Muscle of leg (tissue), 11 donors: ENCODE data around the gene NR1H4. TPM values are rescaled to one million over a fixed set of nuclear protein-coding genes. Genes with fewer than 3 reads are reported as not detected.
A peak's percentile ranks its signal among the peaks of the same experiment; 100 is the strongest.

ENCODE experiments used
- DNase-seq: peaks from one replicate; pipeline ENCODE4 v3.0.0; 2013
- H3K27ac ChIP-seq: one replicate; pipeline ENCODE4 v1.5.1; 2013; ENCODE audit warnings: mild to moderate bottlenecking, low read length, control low read depth
- H3K27me3 ChIP-seq: one replicate; pipeline ENCODE4 v1.6.1; 2013; ENCODE audit warnings: low read length; ENCODE audit not compliant: control insufficient read depth, insufficient read depth
- H3K36me3 ChIP-seq: one replicate; pipeline ENCODE4 v1.6.1; 2013; ENCODE audit warnings: low read length; ENCODE audit not compliant: control insufficient read depth, insufficient read depth
- H3K4me1 ChIP-seq: one replicate; pipeline ENCODE4 v1.6.1; 2013; ENCODE audit warnings: low read length; ENCODE audit not compliant: control insufficient read depth, insufficient read depth
- H3K4me3 ChIP-seq: one replicate; pipeline ENCODE4 v1.5.1; 2013; ENCODE audit warnings: low read length, control low read depth
- H3K9me3 ChIP-seq: replicated peaks from 2 replicates; pipeline ENCODE4 v1.6.1; 2013; ENCODE audit warnings: low read depth, low read length; ENCODE audit not compliant: control insufficient read depth
- WGBS: methylation state at CpG from one replicate; pipeline ENCODE4 v1.1.5; 2013; ENCODE audit warnings: missing lambda C conversion rate; ENCODE audit not compliant: insufficient coverage; 5-methylcytosine and 5-hydroxymethylcytosine counted together
- polyA plus RNA-seq, 8 donors: library from polyadenylated mRNA; unstranded; fragments of 120-200 nt; gene quantifications; one replicate each; pipeline versions ENCODE4 v1.2.1 to v1.2.3, GENCODE V29; 2013; ENCODE audit warnings: inconsistent platforms in 1 of 8, low replicate concordance in 1 of 8; ENCODE audit not compliant: insufficient read length in 8 of 8, insufficient read depth in 1 of 8
- total RNA-seq: library from RNA; stranded (reverse); fragments of 120-200 nt; gene quantifications from one replicate; pipeline ENCODE4 v1.2.4, GENCODE V29; 2013

The NR1H4 gene
- total and polyA plus RNA-seq, 9 donors: 0.04 to 3.4 (median 0.20) TPM; not detected in 3

GRCh38 chr12:100443434-100443833 is 30.2 kb upstream of the NR1H4 start:
- DNase-seq: no peak
- WGBS: no CpG with 5 or more reads among the region's 1 CpG
- no peaks in the 10 kb centered on the region for H3K27me3 ChIP-seq
- no peaks in the 10 kb centered on the region for H3K36me3 ChIP-seq
- no peaks in the 10 kb centered on the region for H3K9me3 ChIP-seq
- no peak overlapping the region for H3K27ac ChIP-seq
- no peak overlapping the region for H3K4me3 ChIP-seq
- H3K4me1 ChIP-seq: no peaks in the 10 kb centered on the region

- no peaks in the 10 kb centered on the region for H3K36me3 ChIP-seq
- no peaks in the 10 kb centered on the region for H3K9me3 ChIP-seq
- H3K4me3 ChIP-seq: no peak overlapping the region
- WGBS: 82% methylated on average over 2 of the region's 4 CpGs
- H3K27me3 ChIP-seq: no peaks in the 10 kb centered on the region
- H3K27ac ChIP-seq: no peak overlapping the region
- H3K4me1 ChIP-seq: no peaks in the 10 kb centered on the region
- DNase-seq: no peak
These were observed 28.6 kb upstream of the NR1H4 start for GRCh38 chr12:100445081-100445481.

- WGBS: 60% methylated on average over 3 of the region's 3 CpGs
- Histone ChIP-seq H3K9me3 (no peaks in the 10 kb centered on the region), H3K4me3 (no peak overlapping the region), H3K27me3 (peaks cover 2% of the 10 kb centered on the region), H3K4me1 (no peaks in the 10 kb centered on the region), H3K36me3 (no peaks in the 10 kb centered on the region), H3K27ac (no peak overlapping the region)
- peak; percentile 6 for DNase-seq
These were observed 26.3 kb upstream of the NR1H4 start for GRCh38 chr12:100447381-100447780.

GRCh38 chr12:100448656-100449055 is 25.0 kb upstream of the NR1H4 start:
- Histone ChIP-seq H3K36me3 (no peaks in the 10 kb centered on the region), H3K4me1 (no peaks in the 10 kb centered on the region), H3K9me3 (no peaks in the 10 kb centered on the region), H3K27ac (no peak overlapping the region), H3K27me3 (peaks cover 2% of the 10 kb centered on the region), H3K4me3 (no peak overlapping the region)
- no peak for DNase-seq
- WGBS: no CpG with 5 or more reads among the region's 1 CpG

DNA sequence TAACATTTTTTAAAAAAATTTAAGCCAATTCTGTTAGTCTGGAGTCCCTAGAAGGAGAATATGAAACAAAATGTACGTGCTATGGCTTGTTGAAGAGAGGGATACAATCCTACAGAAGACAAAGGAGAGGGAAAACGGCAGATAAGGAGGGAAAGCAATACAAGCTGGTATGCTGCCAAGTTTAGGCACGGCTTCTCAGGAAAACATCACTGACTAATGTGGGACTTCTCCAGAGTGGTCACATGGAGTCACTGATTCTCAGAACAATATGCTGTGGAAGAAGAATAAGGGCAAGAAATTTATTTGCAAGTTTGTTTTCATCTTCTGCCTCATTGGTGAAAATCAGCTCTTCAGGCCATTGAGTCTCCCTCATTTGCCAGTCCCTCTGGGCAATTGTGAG is 22.9 kb upstream of the NR1H4 start:
- WGBS: 51% methylated on average over 2 of the region's 3 CpGs
- Histone ChIP-seq H3K9me3 (no peaks in the 10 kb centered on the region), H3K27ac (no peak overlapping the region), H3K4me1 (no peaks in the 10 kb centered on the region), H3K27me3 (peaks cover 2% of the 10 kb centered on the region), H3K36me3 (no peaks in the 10 kb centered on the region), H3K4me3 (no peak overlapping the region)
- DNase-seq: no peak

DNA sequence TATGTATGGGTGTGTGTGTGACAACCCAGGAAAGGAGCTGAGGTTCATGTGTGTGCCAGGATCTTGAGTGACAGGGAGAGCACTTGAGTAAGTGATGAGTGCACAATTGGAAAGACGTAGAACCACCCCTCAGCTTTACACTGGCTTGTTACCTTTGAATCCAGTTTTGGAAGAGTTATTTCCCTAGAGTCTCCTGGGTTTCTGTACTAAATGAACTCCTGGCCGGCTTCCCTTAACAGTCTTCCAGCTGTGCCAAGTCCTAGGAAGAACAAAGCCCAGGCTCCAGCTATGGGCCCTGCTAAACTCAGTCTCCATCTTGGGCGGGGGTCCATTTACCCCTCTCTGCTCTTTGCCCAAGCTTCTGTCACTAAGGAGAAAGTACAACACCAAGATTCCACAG is 19.7 kb upstream of the NR1H4 start:
- H3K27ac ChIP-seq: no peak overlapping the region
- no peaks in the 10 kb centered on the region for H3K9me3 ChIP-seq
- H3K27me3 ChIP-seq: peaks cover 2% of the 10 kb centered on the region
- H3K4me1 ChIP-seq: no peaks in the 10 kb centered on the region
- 0% methylated on average over 1 of the region's 3 CpGs for WGBS
- no peaks in the 10 kb centered on the region for H3K36me3 ChIP-seq
- no peak overlapping the region for H3K4me3 ChIP-seq
- DNase-seq: peak; percentile 3

GRCh38 chr12:100455896-100456295 is 17.8 kb upstream of the NR1H4 start:
- no peak for DNase-seq
- Histone ChIP-seq H3K4me3 (no peak overlapping the region), H3K4me1 (no peaks in the 10 kb centered on the region), H3K27ac (no peak overlapping the region), H3K9me3 (no peaks in the 10 kb centered on the region), H3K36me3 (no peaks in the 10 kb centered on the region), H3K27me3 (peaks cover 2% of the 10 kb centered on the region)
- whole genome bisulfite sequencing: 57% methylated on average over 2 of the region's 3 CpGs

GRCh38 chr12:100458191-100458590 is 15.5 kb upstream of the NR1H4 start:
- no peak for DNase-seq
- Histone ChIP-seq H3K4me3 (no peak overlapping the region), H3K9me3 (no peaks in the 10 kb centered on the region), H3K4me1 (no peaks in the 10 kb centered on the region), H3K36me3 (no peaks in the 10 kb centered on the region), H3K27ac (no peak overlapping the region), H3K27me3 (no peaks in the 10 kb centered on the region)
- 86% methylated on average over 1 of the region's 4 CpGs for WGBS

DNA sequence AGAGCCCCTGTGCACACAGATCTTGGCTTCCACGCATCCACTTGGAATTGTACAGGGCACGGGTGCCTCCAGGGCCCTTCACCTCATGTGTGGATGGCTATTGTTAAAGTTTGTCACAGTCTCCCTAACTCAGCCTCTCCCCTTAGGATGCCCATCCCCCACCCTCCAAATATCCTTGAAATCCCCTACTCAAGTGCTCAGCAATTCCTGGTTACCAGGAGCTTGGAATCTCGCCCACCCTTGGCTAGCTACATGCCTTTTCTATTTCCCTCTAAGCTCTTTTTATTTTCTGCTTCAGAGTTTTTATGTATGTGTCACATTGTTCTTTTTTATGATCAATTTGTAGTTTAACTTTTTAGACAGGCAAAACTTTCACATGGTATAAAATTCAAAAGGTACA is 13.0 kb upstream of the NR1H4 start:
- Histone ChIP-seq H3K27me3 (no peaks in the 10 kb centered on the region), H3K36me3 (no peaks in the 10 kb centered on the region), H3K4me1 (no peaks in the 10 kb centered on the region), H3K27ac (no peak overlapping the region), H3K4me3 (no peak overlapping the region), H3K9me3 (no peaks in the 10 kb centered on the region)
- no CpG with 5 or more reads among the region's 3 CpGs for WGBS
- peak; percentile 5 for DNase-seq

DNA sequence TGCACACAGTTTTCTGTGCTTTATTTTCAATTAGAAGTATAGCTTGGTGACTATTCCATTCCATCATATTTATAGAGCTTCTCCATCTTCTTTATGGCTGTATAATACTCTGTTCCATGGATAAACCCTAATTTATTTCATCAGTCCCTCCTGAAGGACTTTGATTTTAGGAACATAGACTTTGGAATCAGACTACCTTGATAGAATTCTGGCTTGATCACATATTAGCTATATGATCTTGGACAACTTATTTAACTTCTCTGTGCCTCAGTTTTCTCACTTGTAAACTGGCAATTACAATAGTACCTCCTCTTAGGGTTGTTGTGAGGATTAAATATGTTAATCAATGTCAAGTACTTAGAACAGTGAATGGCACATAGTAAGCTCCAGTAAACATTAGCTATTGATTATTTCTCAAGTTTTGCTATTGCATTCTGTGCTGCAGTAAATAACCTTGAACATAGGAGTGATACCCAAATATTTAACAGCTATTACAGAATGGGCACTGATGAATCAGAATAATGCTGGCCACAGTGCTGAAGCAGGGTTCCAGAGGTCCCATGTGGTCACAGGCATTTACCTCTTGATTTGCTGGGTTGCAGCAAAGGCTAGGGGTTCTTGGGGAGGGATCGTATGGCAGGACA is 12.2 kb upstream of the NR1H4 start:
- Histone ChIP-seq H3K27ac (no peak overlapping the region), H3K36me3 (no peaks in the 10 kb centered on the region), H3K27me3 (no peaks in the 10 kb centered on the region), H3K4me1 (no peaks in the 10 kb centered on the region), H3K4me3 (no peak overlapping the region), H3K9me3 (no peaks in the 10 kb centered on the region)
- WGBS: no CpG with 5 or more reads among the region's 1 CpG
- DNase-seq: no peak

DNA sequence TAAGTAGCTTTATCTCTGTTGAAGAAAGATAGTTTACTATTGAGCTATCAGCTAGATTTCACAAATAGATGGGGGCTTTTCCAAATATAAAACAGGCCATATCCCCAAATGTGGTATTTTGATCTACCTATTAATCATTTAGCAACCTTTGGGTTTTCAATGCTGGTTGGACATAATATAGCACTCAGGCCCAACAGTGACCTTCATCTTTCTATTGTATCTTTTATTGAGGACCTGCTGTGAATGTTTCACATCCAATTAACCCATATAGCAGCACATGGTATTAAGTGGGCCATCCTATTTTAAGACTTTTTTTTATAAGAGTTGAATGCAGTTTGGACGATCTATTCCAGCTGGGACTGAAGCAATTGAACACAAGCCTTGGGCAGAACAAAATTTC is 10.0 kb upstream of the NR1H4 start:
- WGBS: no CpG with 5 or more reads among the region's 1 CpG
- Histone ChIP-seq H3K4me1 (no peaks in the 10 kb centered on the region), H3K9me3 (no peaks in the 10 kb centered on the region), H3K27ac (no peak overlapping the region), H3K27me3 (no peaks in the 10 kb centered on the region), H3K36me3 (no peaks in the 10 kb centered on the region), H3K4me3 (no peak overlapping the region)
- no peak for DNase-seq
